Keratinocyte (primary cell): ENCODE data around the gene TPK1. TPM values are rescaled to one million over a fixed set of nuclear protein-coding genes. Genes with fewer than 3 reads are reported as not detected.

Source experiments
- DNase-seq: peaks from one replicate; pipeline ENCODE4 v3.0.0-alpha.2; 2011; ENCODE audit warnings: low read depth, missing footprints, low spot score
- FAIRE-seq: peaks from 2 replicates; lab custom pipeline; 2011; peaks lifted over from hg19 to GRCh38; lab: Jason Lieb, UNC
- H2AFZ ChIP-seq: 2 replicates; pipeline ENCODE4 v1.6.0; 2012; ENCODE audit warnings: low read length, control low read depth, inconsistent platforms; ENCODE audit not compliant: control insufficient read depth
- H3K27ac ChIP-seq: 2 replicates; pipeline ENCODE4 v1.5.1; 2011; ENCODE audit warnings: low read length; ENCODE audit not compliant: control insufficient read depth, insufficient read depth
- H3K27me3 ChIP-seq: 3 replicates; pipeline ENCODE4 v1.6.0; 2011; ENCODE audit warnings: low read length; ENCODE audit not compliant: control insufficient read depth, insufficient read depth; ENCODE audit errors: extremely low read depth
- H3K36me3 ChIP-seq, 2 experiments: 2 replicates in 1 of 2; 3 replicates in 1 of 2; pipeline ENCODE4 v1.5.1; 2011; ENCODE audit warnings: low read length in 2 of 2, mild to moderate bottlenecking in 1 of 2; ENCODE audit not compliant: control insufficient read depth in 2 of 2, insufficient read depth in 2 of 2; ENCODE audit errors: extremely low read depth in 1 of 2
- H3K4me1 ChIP-seq: 3 replicates; pipeline ENCODE4 v1.5.1; 2011; ENCODE audit warnings: low read length; ENCODE audit not compliant: control insufficient read depth, insufficient read depth; ENCODE audit errors: extremely low read depth
- H3K4me2 ChIP-seq: 3 replicates; pipeline ENCODE4 v1.6.0; 2011; ENCODE audit warnings: low read depth, low read length; ENCODE audit not compliant: control insufficient read depth, insufficient read depth; ENCODE audit errors: extremely low read depth
- H3K4me3 ChIP-seq, 3 experiments: fragments of 200-600 bp in 1 of 3; sonication (generic) in 1 of 3; 2 replicates in 2 of 3; 3 replicates in 1 of 3; pipeline ENCODE4 v1.5.1; 2011 to 2016; ENCODE audit warnings: low read length in 3 of 3, mild to moderate bottlenecking in 3 of 3, control low read depth in 2 of 3, inconsistent platforms in 1 of 3, low read depth in 1 of 3, mixed read lengths in 1 of 3, mixed run types in 1 of 3, moderate library complexity in 1 of 3; ENCODE audit not compliant: control insufficient read depth in 2 of 3, insufficient read depth in 2 of 3; ENCODE audit errors: extremely low read depth in 1 of 3
- H3K79me2 ChIP-seq: 2 replicates; pipeline ENCODE4 v1.6.0; 2012; ENCODE audit warnings: low read length; ENCODE audit not compliant: control insufficient read depth, insufficient read depth
- H3K9ac ChIP-seq: 3 replicates; pipeline ENCODE4 v1.6.0; 2011; ENCODE audit warnings: low read length; ENCODE audit not compliant: control insufficient read depth, insufficient read depth; ENCODE audit errors: extremely low read depth
- H3K9me1 ChIP-seq: 3 replicates; pipeline ENCODE4 v1.6.0; 2011; ENCODE audit warnings: low read length; ENCODE audit not compliant: control insufficient read depth, insufficient read depth; ENCODE audit errors: extremely low read depth
- H3K9me3 ChIP-seq: 2 replicates; pipeline ENCODE4 v1.5.1; 2012; ENCODE audit warnings: low read depth, low read length; ENCODE audit not compliant: control insufficient read depth
- H4K20me1 ChIP-seq: 3 replicates; pipeline ENCODE4 v1.6.0; 2011; ENCODE audit warnings: low read length; ENCODE audit not compliant: control insufficient read depth, insufficient read depth; ENCODE audit errors: extremely low read depth
- EZH2 ChIP-seq: IDR thresholded peaks from one replicate; pipeline ENCODE4 v1.6.1; 2012; ENCODE audit warnings: inconsistent platforms, mild to moderate bottlenecking, low read length, moderate library complexity
- dilution Hi-C: fragments of 300-500 bp; cut with MboI; formaldehyde crosslinking; loops from one replicate; pipeline ENCODE4 v1.7.0; 2020; ENCODE audit warnings: low sequenced_read_pairs; ENCODE audit not compliant: extremely low pct_ligation_motif_present
- polyA plus RNA-seq, 5 experiments: library from polyadenylated mRNA; depleted of rRNA in 3 of 5; stranded (reverse) in 3 of 5; stranded (forward) in 1 of 5; unstranded in 1 of 5; fragments of >200 nt; gene quantifications; 1 replicate in 1 of 5; 2 replicates in 3 of 5; 3 replicates in 1 of 5; pipeline versions ENCODE4 v1.2.1 to v1.2.3, GENCODE V29; 2011 to 2012; ENCODE audit warnings: missing spikeins in 2 of 5, low read depth in 1 of 5, low replicate concordance in 1 of 5
- TF ChIP-seq, protein P1 (sequence below), 3 experiments: IDR thresholded peaks in 1 of 3; conservative IDR thresholded peaks in 1 of 3; optimal IDR thresholded peaks in 1 of 3; 2 replicates in 2 of 3; 3 replicates in 1 of 3; pipeline versions ENCODE3 to v1.5.1; 2011; ENCODE audit warnings: low read length in 3 of 3, mild to moderate bottlenecking in 3 of 3, moderate library complexity in 2 of 3, control low read depth in 1 of 3, inconsistent platforms in 1 of 3; ENCODE audit not compliant: insufficient read depth in 2 of 3; ENCODE audit errors: extremely low read depth in 1 of 3

Gene TPK1
- polyA plus RNA-seq, 1 donor (not counting 4 experiments of a cell fraction or from before 2014, with no cell fraction given): 1.9 TPM

DNA sequence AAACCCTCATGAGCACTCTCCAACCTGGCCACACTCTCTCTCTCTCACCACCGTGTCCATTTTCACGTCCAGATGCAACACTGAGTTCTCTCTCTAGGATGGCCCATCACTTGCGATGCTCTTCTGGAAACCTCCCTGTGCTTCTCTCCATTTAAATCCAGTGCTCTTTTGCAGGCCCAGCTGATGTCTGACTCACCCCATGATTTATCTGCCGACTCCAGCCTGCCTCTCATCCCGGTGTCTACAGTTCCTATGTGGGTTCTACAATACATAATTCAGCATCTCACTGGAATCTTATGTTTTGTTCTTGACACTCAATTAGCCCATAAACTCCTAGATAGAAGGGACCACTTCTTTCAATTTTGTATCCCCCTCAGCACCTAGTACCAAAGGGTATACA, 5.0 kb downstream of the TPK1 start:
- Histone ChIP-seq H3K79me2 (no peaks in the 10 kb centered on the region), H3K4me2 (no peak overlapping the region), H3K9ac (no peak overlapping the region), H4K20me1 (no peaks in the 10 kb centered on the region), H3K36me3 (no peaks in the 10 kb centered on the region), H3K27ac (no peak overlapping the region), H3K4me3 (no peak overlapping the region), H3K4me1 (no peaks in the 10 kb centered on the region), H2AFZ (no peak overlapping the region), H3K9me3 (no peaks in the 10 kb centered on the region), H3K27me3 (no peaks in the 10 kb centered on the region), H3K9me1 (no peaks in the 10 kb centered on the region)
- FAIRE-seq (no peak), DNase-seq (no peak)
- dilution Hi-C loops: no loop called here
- TF ChIP-seq, protein P1, sequence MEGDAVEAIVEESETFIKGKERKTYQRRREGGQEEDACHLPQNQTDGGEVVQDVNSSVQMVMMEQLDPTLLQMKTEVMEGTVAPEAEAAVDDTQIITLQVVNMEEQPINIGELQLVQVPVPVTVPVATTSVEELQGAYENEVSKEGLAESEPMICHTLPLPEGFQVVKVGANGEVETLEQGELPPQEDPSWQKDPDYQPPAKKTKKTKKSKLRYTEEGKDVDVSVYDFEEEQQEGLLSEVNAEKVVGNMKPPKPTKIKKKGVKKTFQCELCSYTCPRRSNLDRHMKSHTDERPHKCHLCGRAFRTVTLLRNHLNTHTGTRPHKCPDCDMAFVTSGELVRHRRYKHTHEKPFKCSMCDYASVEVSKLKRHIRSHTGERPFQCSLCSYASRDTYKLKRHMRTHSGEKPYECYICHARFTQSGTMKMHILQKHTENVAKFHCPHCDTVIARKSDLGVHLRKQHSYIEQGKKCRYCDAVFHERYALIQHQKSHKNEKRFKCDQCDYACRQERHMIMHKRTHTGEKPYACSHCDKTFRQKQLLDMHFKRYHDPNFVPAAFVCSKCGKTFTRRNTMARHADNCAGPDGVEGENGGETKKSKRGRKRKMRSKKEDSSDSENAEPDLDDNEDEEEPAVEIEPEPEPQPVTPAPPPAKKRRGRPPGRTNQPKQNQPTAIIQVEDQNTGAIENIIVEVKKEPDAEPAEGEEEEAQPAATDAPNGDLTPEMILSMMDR (optimal IDR thresholded peaks at IDR 0.05 in 1 of 3, IDR thresholded peaks at IDR 0.05 in 1 of 3, conservative IDR thresholded peaks at IDR 0.05 in 1 of 3; ENCODE audit: extremely low read depth in 1 of 3, insufficient read depth in 2 of 3, low read length in 3 of 3): no peak
- no peak for TF ChIP-seq EZH2

GRCh38 chr7:144830024-144830785, 5.6 kb downstream of the TPK1 start:
- no peaks in the 10 kb centered on the region for H3K9me3 ChIP-seq
- H3K9me1 ChIP-seq: no peaks in the 10 kb centered on the region
- H3K27ac ChIP-seq: no peak overlapping the region
- H3K27me3 ChIP-seq: no peaks in the 10 kb centered on the region
- TF ChIP-seq, protein P1 (optimal IDR thresholded peaks at IDR 0.05 in 1 of 3, IDR thresholded peaks at IDR 0.05 in 1 of 3, conservative IDR thresholded peaks at IDR 0.05 in 1 of 3; ENCODE audit: extremely low read depth in 1 of 3, insufficient read depth in 2 of 3, low read length in 3 of 3): no peak
- TF ChIP-seq EZH2: no peak
- no peaks in the 10 kb centered on the region for H3K79me2 ChIP-seq
- H3K9ac ChIP-seq: no peak overlapping the region
- dilution Hi-C loops: no loop called here
- no peak for DNase-seq
- no peaks in the 10 kb centered on the region for H3K36me3 ChIP-seq
- no peak overlapping the region for H3K4me2 ChIP-seq
- H3K4me1 ChIP-seq: no peaks in the 10 kb centered on the region
- H3K4me3 ChIP-seq: no peak overlapping the region
- no peak overlapping the region for H2AFZ ChIP-seq
- FAIRE-seq: no peak
- H4K20me1 ChIP-seq: no peaks in the 10 kb centered on the region
